Jurkat, Clone E6-1 (cell line): ENCODE results near the gene OVCA2.

ENCODE experiments used
- DNase-seq: peaks from one replicate; pipeline ENCODE4 v3.0.0-alpha.2; 2011; ENCODE audit warnings: low read depth, low spot score
- H3K4me3 ChIP-seq: 2 replicates; pipeline ENCODE4 v1.5.1; 2011; ENCODE audit warnings: mild to moderate bottlenecking, low read length, control low read depth, moderate library complexity

OVCA2 gene

DNA sequence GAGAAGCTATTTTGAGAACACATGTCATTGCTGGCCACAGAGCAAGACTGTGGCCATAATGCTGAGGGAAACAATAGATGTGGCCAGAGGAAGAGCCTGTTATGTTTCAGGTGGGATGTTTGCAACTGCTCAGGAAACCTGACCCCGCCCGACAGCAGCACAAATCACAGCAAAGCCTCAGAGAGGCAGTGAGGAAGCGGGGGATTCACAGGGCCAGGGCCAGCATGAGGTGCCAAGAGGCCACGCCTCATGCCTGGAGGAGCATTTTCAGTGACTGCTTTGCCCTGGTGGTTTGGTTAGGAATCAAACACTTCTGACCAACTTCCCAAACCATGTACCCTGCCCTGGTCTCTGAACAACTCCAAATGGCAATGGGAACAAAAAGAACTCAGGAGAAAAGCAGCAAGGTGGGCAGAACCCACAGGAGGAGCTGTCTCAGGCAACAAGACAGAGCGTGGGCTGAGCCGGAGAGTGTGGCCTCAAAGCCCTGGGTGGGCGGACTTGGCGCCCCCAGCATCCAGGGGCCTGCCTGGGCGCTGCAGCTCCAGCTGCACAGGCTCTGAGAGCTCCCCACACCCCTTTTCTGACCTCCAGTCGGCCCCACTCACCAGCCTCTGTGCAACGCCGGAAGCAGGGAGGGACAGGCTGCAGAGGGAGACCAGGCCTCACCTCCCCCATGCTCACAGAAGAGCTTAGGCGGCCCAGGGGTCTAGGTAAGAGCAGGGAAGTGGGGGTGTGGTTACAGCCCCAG, 33.7 kb downstream of the OVCA2 start:
- no peak for DNase-seq
- no peak overlapping the region for H3K4me3 ChIP-seq

- H3K4me3 ChIP-seq, result no peak overlapping the region
- DNase-seq, result no peak
Observed at GRCh38 chr17:2076087-2076984, 34.5 kb downstream of the OVCA2 start.

- H3K4me3 ChIP-seq, result no peak overlapping the region
Observed at GRCh38 chr17:2077040-2077439, 35.2 kb downstream of the OVCA2 start.

GRCh38 chr17:2081564-2081963, 39.7 kb downstream of the OVCA2 start:
- no peak overlapping the region for H3K4me3 ChIP-seq
- no peak for DNase-seq

More at GRCh38 chr17:2077040-2077439, 35.2 kb downstream of the OVCA2 start:
- no peak for DNase-seq

DNA sequence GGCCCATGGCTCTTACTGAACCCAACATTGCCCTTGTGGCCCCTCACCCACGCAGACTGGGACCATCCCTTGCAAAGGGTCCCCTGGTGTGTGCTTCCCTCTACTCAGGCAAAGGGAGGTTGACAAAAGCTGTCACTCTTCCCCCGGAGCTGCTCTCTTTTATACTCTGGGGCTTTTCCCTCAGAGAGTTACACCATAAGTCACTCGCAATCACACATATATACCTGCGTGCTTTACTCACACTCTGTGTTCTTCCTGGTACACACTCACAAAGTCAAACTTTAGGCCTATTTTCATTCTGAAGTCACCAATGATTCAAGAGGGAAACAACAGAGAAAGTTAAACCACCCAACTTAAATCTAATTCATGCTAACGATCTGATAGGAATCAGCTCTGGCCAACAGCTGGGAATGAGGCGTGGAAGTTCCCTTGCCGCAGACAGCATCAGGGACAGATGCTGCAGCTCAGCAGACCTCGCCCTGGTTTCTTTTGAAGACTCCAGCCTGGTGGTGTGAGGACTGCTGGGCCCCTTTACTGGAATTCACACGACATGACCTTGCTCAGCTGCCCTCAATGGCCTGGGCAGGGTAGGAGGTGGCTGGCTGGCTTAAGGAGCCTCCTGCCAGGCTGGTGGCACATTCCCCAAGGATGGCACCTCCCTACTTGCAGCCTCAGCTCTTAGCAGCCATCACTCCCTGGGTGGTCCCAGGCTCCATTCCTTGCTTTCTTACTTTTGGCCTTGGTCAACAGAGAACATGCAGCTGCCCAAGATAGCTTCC, 40.4 kb downstream of the OVCA2 start:
- DNase-seq, result no peak
- H3K4me3 ChIP-seq, result no peak overlapping the region

DNA sequence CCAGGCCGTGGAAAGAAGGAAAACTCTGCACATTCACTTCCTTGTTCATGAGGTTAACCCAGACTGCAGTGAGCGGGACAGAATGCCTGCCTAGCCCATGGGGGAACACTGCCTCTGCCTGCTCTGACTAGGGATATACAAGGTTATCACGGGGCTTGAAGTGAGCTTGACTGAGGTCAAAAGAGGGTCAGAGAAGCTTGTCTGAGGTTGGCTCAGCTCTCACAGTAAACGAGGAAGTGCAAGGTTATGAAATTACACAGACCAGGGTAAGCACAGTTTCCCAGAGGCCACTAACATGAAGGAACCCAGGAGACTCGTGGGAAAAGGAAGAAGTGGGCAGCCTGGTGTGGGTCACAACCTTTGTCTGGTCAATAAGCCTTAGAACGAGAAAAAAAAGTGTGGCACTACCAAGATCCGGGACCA, 41.8 kb downstream of the OVCA2 start:
- no peak overlapping the region for H3K4me3 ChIP-seq
- DNase-seq, result no peak

- no peak for DNase-seq
- H3K4me3 ChIP-seq, result no peak overlapping the region
Observed at GRCh38 chr17:2084036-2084765, 42.4 kb downstream of the OVCA2 start.

- DNase-seq, result no peak
- H3K4me3 ChIP-seq, result no peak overlapping the region
Observed at GRCh38 chr17:2084766-2085647, 43.2 kb downstream of the OVCA2 start.

DNA sequence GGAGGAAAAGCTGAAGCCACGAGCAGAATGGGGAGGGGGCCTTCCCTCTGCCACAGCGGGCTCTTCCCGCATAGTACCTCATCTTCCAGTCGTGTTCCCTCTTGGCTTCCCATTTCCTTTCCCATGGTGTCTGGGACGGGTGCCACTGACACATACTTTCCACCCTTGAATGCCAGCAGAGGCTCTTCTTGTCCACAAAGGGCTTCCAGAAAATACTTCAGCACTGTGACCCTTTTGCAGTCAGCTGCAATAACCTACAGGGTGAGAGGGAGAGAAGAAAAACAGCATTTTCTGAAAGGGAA, 43.8 kb downstream of the OVCA2 start:
- DNase-seq, result no peak
- no peak overlapping the region for H3K4me3 ChIP-seq

DNA sequence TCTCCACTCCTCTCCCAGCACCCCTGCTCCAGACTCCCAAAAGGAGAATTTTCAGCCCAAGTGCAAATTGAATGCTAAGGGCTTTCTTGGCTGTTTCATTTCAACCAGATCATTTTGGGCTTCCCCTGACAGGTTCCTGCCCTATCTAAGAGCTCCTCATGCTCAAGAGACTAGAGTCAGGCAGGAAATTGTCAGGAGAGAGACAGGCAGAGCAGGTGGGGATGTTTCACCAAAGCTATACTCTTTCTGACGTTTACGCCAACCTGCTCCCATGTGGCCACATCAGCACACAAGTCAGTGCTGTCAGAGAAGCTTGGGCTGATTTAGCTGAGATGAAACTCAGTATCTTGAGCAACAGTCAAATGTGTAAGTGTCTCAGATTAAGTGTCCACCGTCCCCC, 44.5 kb downstream of the OVCA2 start:
- peak; percentile 67 for DNase-seq

DNA sequence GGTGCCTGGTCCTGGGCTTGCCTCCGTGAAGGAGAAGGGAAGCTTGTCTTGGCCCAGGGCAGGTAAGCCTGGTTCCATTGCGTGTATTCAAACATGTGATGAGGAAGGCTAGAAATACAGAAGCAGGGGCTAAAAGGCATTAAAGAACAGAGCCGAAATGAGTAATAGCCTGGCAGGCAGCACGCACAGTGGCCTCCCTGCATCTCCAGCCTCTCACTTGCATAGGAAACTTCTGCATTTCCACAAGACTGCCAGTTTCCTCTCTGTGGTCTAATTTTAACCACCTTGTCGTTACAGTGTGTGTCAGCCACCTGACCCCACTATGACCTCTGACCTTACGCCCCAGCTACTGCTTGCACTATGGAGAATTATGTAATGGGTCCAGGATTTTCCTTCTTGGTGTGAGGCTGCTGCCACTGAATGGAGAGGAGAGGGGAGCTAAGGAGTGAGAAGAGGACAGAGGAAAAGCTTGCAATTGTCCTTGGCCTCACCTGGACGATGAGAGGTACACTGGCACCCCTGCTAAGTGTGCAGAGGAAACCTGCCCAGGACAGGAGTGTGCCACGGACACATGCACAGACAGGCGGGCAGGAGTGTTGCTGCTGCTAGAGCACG, 45.9 kb downstream of the OVCA2 start:
- peak; percentile 83 for DNase-seq
- H3K4me3 ChIP-seq, result peak overlapping the region; percentile 31

More for the DNA sequence above, 44.5 kb downstream of the OVCA2 start:
- no peak overlapping the region for H3K4me3 ChIP-seq

GRCh38 chr17:2089021-2089422, 47.2 kb downstream of the OVCA2 start:
- peak overlapping the region; percentile 51 for H3K4me3 ChIP-seq
- no peak for DNase-seq

GRCh38 chr17:2090210-2090641, 48.4 kb downstream of the OVCA2 start:
- H3K4me3 ChIP-seq, result no peak overlapping the region
- DNase-seq, result no peak

DNA sequence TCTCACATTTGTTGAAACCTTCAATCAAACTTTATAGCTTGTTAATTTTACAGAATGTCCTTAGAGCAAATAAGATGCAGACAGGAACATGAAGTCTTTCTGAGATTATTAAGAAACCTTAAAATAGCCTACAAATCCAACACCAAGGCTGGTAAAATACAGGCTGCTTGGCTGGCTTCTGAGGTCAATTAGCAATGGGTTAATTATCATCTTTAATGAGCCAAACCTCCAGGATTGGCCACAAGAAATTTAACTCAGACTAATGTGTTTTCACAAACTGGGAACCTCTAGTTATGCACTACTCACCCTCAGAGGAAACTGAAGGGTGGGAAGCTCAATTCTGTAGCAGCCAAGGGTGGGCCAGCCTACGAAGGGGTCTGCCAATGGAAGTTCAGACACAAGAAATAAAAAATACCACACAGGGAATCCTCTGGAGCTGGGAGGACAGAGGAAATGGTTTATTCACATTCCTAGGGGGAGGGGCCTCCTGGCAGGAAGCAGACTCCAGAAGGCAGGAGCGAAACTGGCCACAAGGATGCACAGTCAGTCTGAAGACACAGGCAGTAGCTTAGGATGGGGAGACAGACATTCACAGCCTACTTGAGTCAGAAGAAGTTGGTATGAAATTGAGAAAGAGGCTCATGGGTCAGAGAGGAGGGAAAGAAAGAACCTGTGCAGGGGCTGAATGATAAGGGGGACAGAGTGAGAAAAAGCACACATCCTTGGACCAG, 49.1 kb downstream of the OVCA2 start:
- DNase-seq, result no peak
- no peak overlapping the region for H3K4me3 ChIP-seq

DNA sequence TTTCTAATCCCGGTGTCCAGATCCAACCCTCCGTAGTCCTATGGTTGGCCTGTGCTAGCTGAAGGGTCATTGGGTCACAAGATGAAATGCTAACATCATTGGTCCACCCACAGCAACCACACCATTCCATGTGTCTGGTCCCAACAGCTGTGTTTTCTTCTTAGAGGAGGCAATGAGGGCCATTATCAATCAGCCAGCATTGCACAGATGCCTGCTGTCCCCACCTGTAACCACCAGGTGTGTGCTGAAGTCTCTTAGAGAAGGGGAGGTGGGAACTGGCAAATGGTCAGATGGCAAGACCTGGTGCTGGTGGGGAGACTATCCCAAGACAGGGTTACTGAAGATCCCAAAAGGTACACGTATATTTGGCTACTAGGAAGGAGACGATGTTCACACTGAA, 50.4 kb downstream of the OVCA2 start:
- DNase-seq, result no peak
- no peak overlapping the region for H3K4me3 ChIP-seq
